K562 (cell line): ENCODE results near the gene FRAT1.

ENCODE experiments used
- CEBPB ChIP-seq: fragments of 450-650 bp; IDR thresholded peaks from 2 replicates; pipeline ENCODE4 v1.6.1; 2016; ENCODE audit warnings: missing genetic modification characterization, missing compliant biosample characterization
- E2F6 ChIP-seq, 2 experiments: IDR thresholded peaks; 2 replicates each; pipeline ENCODE4 v1.6.1; 2011; ENCODE audit warnings: borderline replicate concordance in 1 of 2, control low read depth in 1 of 2, low read depth in 1 of 2, low read length in 1 of 2, mild to moderate bottlenecking in 1 of 2, mixed read lengths in 1 of 2, moderate library complexity in 1 of 2; ENCODE audit not compliant: insufficient read depth in 1 of 2, insufficient read length in 1 of 2, poor library complexity in 1 of 2, severe bottlenecking in 1 of 2; ENCODE audit errors: extremely low read depth in 1 of 2
- EZH2 ChIP-seq: IDR thresholded peaks from 2 replicates; pipeline ENCODE4 v1.6.1; 2012; ENCODE audit warnings: low read depth, mild to moderate bottlenecking, inconsistent platforms, low read length, borderline replicate concordance
- SETDB1 ChIP-seq: IDR thresholded peaks from one replicate; pipeline ENCODE4 v1.6.1; 2012; ENCODE audit warnings: low read length, control low read depth, inconsistent platforms
- ZNF274 ChIP-seq: IDR thresholded peaks from 2 replicates; pipeline ENCODE4 v1.6.1; 2011; ENCODE audit warnings: low read depth, mild to moderate bottlenecking, low read length, moderate library complexity, borderline replicate concordance

GRCh38 chr10:97332591-97333350 lies 13.7 kb downstream of the FRAT1 start:
- no peak for TF ChIP-seq ZNF274
- no peak for TF ChIP-seq SETDB1
- no peak for TF ChIP-seq E2F6 (IDR thresholded peaks at IDR 0.05; ENCODE audit: borderline replicate concordance in 1 of 2, extremely low read depth in 1 of 2, insufficient read depth in 1 of 2, insufficient read length in 1 of 2, low read depth in 1 of 2, low read length in 1 of 2, poor library complexity in 1 of 2, severe bottlenecking in 1 of 2)
- TF ChIP-seq CEBPB, result no peak
- no peak for TF ChIP-seq EZH2
